ENCODE measurements around the gene SIK3. TPM values are rescaled to one million over a fixed set of nuclear protein-coding genes. Genes with fewer than 3 reads are reported as not detected.

Gene SIK3
- total and polyA plus RNA-seq, 2 donors (not counting 3 experiments of a cell fraction or from before 2014, with no cell fraction given), result 10.3 to 21.3 TPM

DNA sequence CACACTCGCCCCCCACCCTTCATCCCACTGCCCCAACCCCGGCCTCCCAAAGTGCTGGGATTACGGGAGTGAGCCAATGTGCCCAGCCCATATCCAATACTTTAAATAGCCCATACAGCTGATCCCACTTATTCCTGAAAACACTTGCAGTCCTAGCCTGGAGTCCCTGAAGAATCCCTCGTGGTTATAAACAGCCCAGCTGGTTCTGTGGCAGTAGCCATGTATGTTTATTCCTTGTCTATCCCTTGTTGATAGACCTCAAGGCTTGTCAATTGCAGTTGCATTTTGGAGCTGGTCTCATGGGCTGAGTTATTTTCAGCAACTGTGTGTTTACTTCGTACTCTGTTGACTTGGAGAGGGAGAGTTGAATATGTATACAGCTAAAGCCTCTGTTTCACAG, 24.3 kb upstream of the SIK3 start:
- H3K4me1 ChIP-seq (ENCODE audit: control insufficient read depth, extremely low read depth, insufficient read depth, low read length), result no peaks in the 10 kb centered on the region
- no peak overlapping the region for H3K4me2 ChIP-seq (ENCODE audit: insufficient read depth, low read length)
- no peaks in the 10 kb centered on the region for H3K9me3 ChIP-seq (replicated peaks; ENCODE audit: control insufficient read depth, insufficient read depth, low read length)
- intact Hi-C loops (cut with micrococcal nuclease) (no loop called here), dilution Hi-C loops (cut with MboI; ENCODE audit: extremely low pct_ligation_motif_present, low sequenced_read_pairs) (no loop called here)
- no peaks in the 10 kb centered on the region for H3K36me3 ChIP-seq (ENCODE audit: control insufficient read depth in 2 of 2, extremely low read depth in 1 of 2, insufficient read depth in 2 of 2, low read length in 2 of 2)
- FAIRE-seq (no peak), DNase-seq (ENCODE audit: low read depth, low spot score) (no peak)
- no peak overlapping the region for H3K27ac ChIP-seq (ENCODE audit: insufficient read depth, low read depth, low read length)
- TF ChIP-seq, protein P1, sequence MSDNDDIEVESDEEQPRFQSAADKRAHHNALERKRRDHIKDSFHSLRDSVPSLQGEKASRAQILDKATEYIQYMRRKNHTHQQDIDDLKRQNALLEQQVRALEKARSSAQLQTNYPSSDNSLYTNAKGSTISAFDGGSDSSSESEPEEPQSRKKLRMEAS (IDR thresholded peaks at IDR 0.05; ENCODE audit: insufficient read depth, insufficient read length), result no peak
- TF ChIP-seq FOS (IDR thresholded peaks at IDR 0.05; ENCODE audit: borderline replicate concordance, insufficient read depth, low read length) (no peak), EZH2 (IDR thresholded peaks at IDR 0.05; ENCODE audit: borderline replicate concordance, low read depth, low read length, severe bottlenecking) (no peak), GATA2 (IDR thresholded peaks at IDR 0.05; ENCODE audit: insufficient read depth, insufficient read length, low read depth, low read length) (no peak), POLR2A (IDR thresholded peaks at IDR 0.05; ENCODE audit: low read depth, low read length) (no peak), POLR2AphosphoS5 (IDR thresholded peaks at IDR 0.05; ENCODE audit: insufficient read depth, low read depth, low read length) (no peak), JUN (IDR thresholded peaks at IDR 0.05; ENCODE audit: borderline replicate concordance, insufficient read depth, insufficient read length, low read depth) (no peak), MYC (IDR thresholded peaks at IDR 0.05; ENCODE audit: low read depth, low read length) (no peak)
- TF ChIP-seq, protein P2, sequence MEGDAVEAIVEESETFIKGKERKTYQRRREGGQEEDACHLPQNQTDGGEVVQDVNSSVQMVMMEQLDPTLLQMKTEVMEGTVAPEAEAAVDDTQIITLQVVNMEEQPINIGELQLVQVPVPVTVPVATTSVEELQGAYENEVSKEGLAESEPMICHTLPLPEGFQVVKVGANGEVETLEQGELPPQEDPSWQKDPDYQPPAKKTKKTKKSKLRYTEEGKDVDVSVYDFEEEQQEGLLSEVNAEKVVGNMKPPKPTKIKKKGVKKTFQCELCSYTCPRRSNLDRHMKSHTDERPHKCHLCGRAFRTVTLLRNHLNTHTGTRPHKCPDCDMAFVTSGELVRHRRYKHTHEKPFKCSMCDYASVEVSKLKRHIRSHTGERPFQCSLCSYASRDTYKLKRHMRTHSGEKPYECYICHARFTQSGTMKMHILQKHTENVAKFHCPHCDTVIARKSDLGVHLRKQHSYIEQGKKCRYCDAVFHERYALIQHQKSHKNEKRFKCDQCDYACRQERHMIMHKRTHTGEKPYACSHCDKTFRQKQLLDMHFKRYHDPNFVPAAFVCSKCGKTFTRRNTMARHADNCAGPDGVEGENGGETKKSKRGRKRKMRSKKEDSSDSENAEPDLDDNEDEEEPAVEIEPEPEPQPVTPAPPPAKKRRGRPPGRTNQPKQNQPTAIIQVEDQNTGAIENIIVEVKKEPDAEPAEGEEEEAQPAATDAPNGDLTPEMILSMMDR (IDR thresholded peaks at IDR 0.05; ENCODE audit: extremely low read depth in 1 of 2, insufficient read depth in 1 of 2, low read depth in 1 of 2, low read length in 2 of 2), result no peak
- H3K9me1 ChIP-seq (replicated peaks; ENCODE audit: control insufficient read depth, extremely low read depth, insufficient read depth, low read length), result no peaks in the 10 kb centered on the region
- ChIA-PET CTCF (interaction anchor here (1.1 to 1.9 kb wide), 3 partner anchors 11 to 332 kb away, joined by 3 to 8 read pairs (median 3); partner anchors contain the start of gene APOA5), POLR2A (no interaction called here)
- no peaks in the 10 kb centered on the region for H4K20me1 ChIP-seq (replicated peaks; ENCODE audit: control insufficient read depth, extremely low read depth, insufficient read depth, low read length)
- no peak overlapping the region for H3K9ac ChIP-seq (replicated peaks; ENCODE audit: extremely low read depth, insufficient read depth, low read length)
- peaks cover 6 to 9% of the 10 kb centered on the region in 2 experiments for H3K27me3 ChIP-seq (ENCODE audit: control insufficient read depth in 2 of 2, insufficient read depth in 2 of 2, low read length in 2 of 2)
- H3K79me2 ChIP-seq (ENCODE audit: control insufficient read depth, insufficient read depth, low read length), result no peaks in the 10 kb centered on the region
- H2AFZ ChIP-seq (ENCODE audit: low read depth, low read length), result no peak overlapping the region
- no peak overlapping the region for H3K4me3 ChIP-seq (replicated peaks in 1 of 3; ENCODE audit: insufficient read depth in 1 of 3, low read depth in 1 of 3, low read length in 3 of 3)
- BruUV-seq (replicated peaks), result no TSS peak

All from endothelial cell of umbilical vein (primary cell).